NAMALWA (cell line): Measurements from ENCODE around the gene XIRP2.
"Not testable (repeated sequence)": the region's sequence is repeated elsewhere in the genome, so short reads cannot be mapped to it uniquely, and the experiment has no call there.

ENCODE experiments used
- DNase-seq: peaks from one replicate; pipeline ENCODE4 v3.0.0-alpha.2; 2015; ENCODE audit warnings: low spot score

XIRP2 gene

GRCh38 chr2:167196461-167197252 is 308.4 kb downstream of the XIRP2 start:
- DNase-seq = peak; percentile 26

- no peak for DNase-seq
These were observed 309.7 kb downstream of the XIRP2 start for GRCh38 chr2:167198009-167198408.

- DNase-seq = no peak
These were observed 310.3 kb downstream of the XIRP2 start for GRCh38 chr2:167198576-167198975.

GRCh38 chr2:167200019-167200418 is 311.7 kb downstream of the XIRP2 start:
- no peak for DNase-seq

- no peak for DNase-seq
These were observed 321.5 kb downstream of the XIRP2 start for GRCh38 chr2:167209784-167210183.

GRCh38 chr2:167212014-167212648 is 323.9 kb downstream of the XIRP2 start:
- DNase-seq = peak; percentile 65

GRCh38 chr2:167215595-167215994 is 327.3 kb downstream of the XIRP2 start:
- DNase-seq = no peak

GRCh38 chr2:167237478-167237877 is 349.2 kb downstream of the XIRP2 start:
- DNase-seq = no peak

- no peak for DNase-seq
These were observed 352.4 kb downstream of the XIRP2 start for GRCh38 chr2:167240671-167241070.

GRCh38 chr2:167249197-167249596 is 360.9 kb downstream of the XIRP2 start:
- DNase-seq = no peak

- DNase-seq = no peak
These were observed 364.7 kb downstream of the XIRP2 start for GRCh38 chr2:167253025-167253424.

GRCh38 chr2:167254721-167255120 is 366.4 kb downstream of the XIRP2 start:
- no peak for DNase-seq

GRCh38 chr2:167258712-167259111 is 370.4 kb downstream of the XIRP2 start:
- DNase-seq = no peak

- peak; percentile 11 for DNase-seq
These were observed 376.1 kb downstream of the XIRP2 start for GRCh38 chr2:167264380-167264779.

- DNase-seq = no peak
These were observed 376.7 kb downstream of the XIRP2 start for GRCh38 chr2:167265004-167265403.

- DNase-seq = no peak
These were observed 377.4 kb downstream of the XIRP2 start for GRCh38 chr2:167265722-167266121.

- not testable (repeated sequence) for DNase-seq
These were observed 380.0 kb downstream of the XIRP2 start for GRCh38 chr2:167268245-167268644.

- DNase-seq = no peak
These were observed 383.7 kb downstream of the XIRP2 start for GRCh38 chr2:167271932-167272331.

- DNase-seq = no peak
These were observed 386.8 kb downstream of the XIRP2 start for GRCh38 chr2:167275046-167275445.

GRCh38 chr2:167279810-167280209 is 391.5 kb downstream of the XIRP2 start:
- DNase-seq = no peak

GRCh38 chr2:167287212-167287611 is 398.9 kb downstream of the XIRP2 start:
- no peak for DNase-seq

GRCh38 chr2:167289651-167290410 is 401.6 kb downstream of the XIRP2 start:
- DNase-seq = no peak
